ENCODE measurements around the gene LSM4. TPM values are rescaled to one million over a fixed set of nuclear protein-coding genes. Genes with fewer than 3 reads are reported as not detected.

Gene LSM4
- total and polyA plus RNA-seq, 2 of the 13 experiments (the other 11 are each of a cell fraction or from before 2014, with no cell fraction given) = 65.8 to 166 TPM

- TF ChIP-seq NFAT5 (CRISPR knock-in tag; IDR thresholded peaks at IDR 0.05) = no peak
- TF ChIP-seq ZZZ3 (CRISPR knock-in tag; IDR thresholded peaks at IDR 0.05; ENCODE audit: borderline replicate concordance) = no peak
- no peak for TF ChIP-seq ZNF451 (CRISPR knock-in tag; IDR thresholded peaks at IDR 0.05)
- TF ChIP-seq ZNF614 (CRISPR knock-in tag; IDR thresholded peaks at IDR 0.05; ENCODE audit: borderline replicate concordance) = no peak
- TF ChIP-seq FOXM1 (CRISPR knock-in tag; IDR thresholded peaks at IDR 0.05) = no peak
- no peak for TF ChIP-seq ELK4 (CRISPR knock-in tag; IDR thresholded peaks at IDR 0.05; ENCODE audit: borderline replicate concordance)
- TF ChIP-seq KDM3A (CRISPR knock-in tag; IDR thresholded peaks at IDR 0.05; ENCODE audit: low read depth) = 0 out of 2 replicates have a peak, but pooled peaks have one; percentile 20
- no peak for TF ChIP-seq TSC22D2 (CRISPR knock-in tag; IDR thresholded peaks at IDR 0.05; ENCODE audit: borderline replicate concordance)
- TF ChIP-seq SNAPC4 (CRISPR knock-in tag; IDR thresholded peaks at IDR 0.05) = no peak
- TF ChIP-seq, protein P1, sequence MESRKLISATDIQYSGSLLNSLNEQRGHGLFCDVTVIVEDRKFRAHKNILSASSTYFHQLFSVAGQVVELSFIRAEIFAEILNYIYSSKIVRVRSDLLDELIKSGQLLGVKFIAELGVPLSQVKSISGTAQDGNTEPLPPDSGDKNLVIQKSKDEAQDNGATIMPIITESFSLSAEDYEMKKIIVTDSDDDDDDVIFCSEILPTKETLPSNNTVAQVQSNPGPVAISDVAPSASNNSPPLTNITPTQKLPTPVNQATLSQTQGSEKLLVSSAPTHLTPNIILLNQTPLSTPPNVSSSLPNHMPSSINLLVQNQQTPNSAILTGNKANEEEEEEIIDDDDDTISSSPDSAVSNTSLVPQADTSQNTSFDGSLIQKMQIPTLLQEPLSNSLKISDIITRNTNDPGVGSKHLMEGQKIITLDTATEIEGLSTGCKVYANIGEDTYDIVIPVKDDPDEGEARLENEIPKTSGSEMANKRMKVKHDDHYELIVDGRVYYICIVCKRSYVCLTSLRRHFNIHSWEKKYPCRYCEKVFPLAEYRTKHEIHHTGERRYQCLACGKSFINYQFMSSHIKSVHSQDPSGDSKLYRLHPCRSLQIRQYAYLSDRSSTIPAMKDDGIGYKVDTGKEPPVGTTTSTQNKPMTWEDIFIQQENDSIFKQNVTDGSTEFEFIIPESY (CRISPR knock-in tag; IDR thresholded peaks at IDR 0.05) = peak; percentile 43; the same call in 1 of the 2 replicates
- no peak for TF ChIP-seq TCF7L2 (IDR thresholded peaks at IDR 0.05; ENCODE audit: low read depth, low read length)
- no peak for TF ChIP-seq NFRKB (IDR thresholded peaks at IDR 0.05)
- TF ChIP-seq, protein P2, sequence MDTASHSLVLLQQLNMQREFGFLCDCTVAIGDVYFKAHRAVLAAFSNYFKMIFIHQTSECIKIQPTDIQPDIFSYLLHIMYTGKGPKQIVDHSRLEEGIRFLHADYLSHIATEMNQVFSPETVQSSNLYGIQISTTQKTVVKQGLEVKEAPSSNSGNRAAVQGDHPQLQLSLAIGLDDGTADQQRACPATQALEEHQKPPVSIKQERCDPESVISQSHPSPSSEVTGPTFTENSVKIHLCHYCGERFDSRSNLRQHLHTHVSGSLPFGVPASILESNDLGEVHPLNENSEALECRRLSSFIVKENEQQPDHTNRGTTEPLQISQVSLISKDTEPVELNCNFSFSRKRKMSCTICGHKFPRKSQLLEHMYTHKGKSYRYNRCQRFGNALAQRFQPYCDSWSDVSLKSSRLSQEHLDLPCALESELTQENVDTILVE (CRISPR knock-in tag; IDR thresholded peaks at IDR 0.05) = 0 out of 2 replicates have a peak, but pooled peaks have one; percentile 40
- peak; percentile 98 for TF ChIP-seq FOSL2 (CRISPR knock-in tag; IDR thresholded peaks at IDR 0.05)
Measured at GRCh38 chr19:18300930-18301717, 21.8 kb downstream of the LSM4 start (continued).
